Fibroblast of the aortic adventitia (primary cell): ENCODE results near the gene MEIS1. TPM values are rescaled to one million over a fixed set of nuclear protein-coding genes. Genes with fewer than 3 reads are reported as not detected.

Source experiments
- DNase-seq: peaks from one replicate; pipeline ENCODE4 v3.0.0-alpha.2; 2010; ENCODE audit warnings: low read depth
- H3K4me3 ChIP-seq: 2 replicates; pipeline ENCODE4 v1.5.1; 2011; ENCODE audit warnings: low read depth, mild to moderate bottlenecking, control low read depth, low read length, moderate library complexity
- CTCF ChIP-seq: IDR thresholded peaks from 2 replicates; pipeline ENCODE4 v1.5.1; 2011; ENCODE audit warnings: mild to moderate bottlenecking, low read length, control low read depth, inconsistent platforms; ENCODE audit not compliant: insufficient read depth
- total RNA-seq: library from RNA; depleted of rRNA; stranded (reverse); fragments of >200 nt; gene quantifications from 2 replicates; pipeline ENCODE4 v1.2.3, GENCODE V29; 2012; ENCODE audit warnings: low replicate concordance

Gene MEIS1
- total RNA-seq, 1 donor = 78.2 TPM

- no peak for DNase-seq
- no peak overlapping the region for H3K4me3 ChIP-seq
- no peak for TF ChIP-seq CTCF
Measured at GRCh38 chr2:66582987-66583880, 148.3 kb downstream of the MEIS1 start.

GRCh38 chr2:66583881-66584280 lies 149.0 kb downstream of the MEIS1 start:
- TF ChIP-seq CTCF = no peak
- no peak for DNase-seq
- H3K4me3 ChIP-seq = no peak overlapping the region

GRCh38 chr2:66585587-66585986 lies 150.7 kb downstream of the MEIS1 start:
- no peak for TF ChIP-seq CTCF
- DNase-seq = no peak
- H3K4me3 ChIP-seq = no peak overlapping the region

GRCh38 chr2:66587216-66587615 lies 152.3 kb downstream of the MEIS1 start:
- TF ChIP-seq CTCF = no peak
- no peak overlapping the region for H3K4me3 ChIP-seq
- DNase-seq = no peak

- no peak for TF ChIP-seq CTCF
- no peak overlapping the region for H3K4me3 ChIP-seq
- no peak for DNase-seq
Measured at GRCh38 chr2:66594001-66594400, 159.1 kb downstream of the MEIS1 start.

GRCh38 chr2:66595556-66595955 lies 160.6 kb downstream of the MEIS1 start:
- no peak for TF ChIP-seq CTCF
- no peak for DNase-seq
- no peak overlapping the region for H3K4me3 ChIP-seq
